Measurements from ENCODE around the gene TRIM62. TPM values are rescaled to one million over a fixed set of nuclear protein-coding genes. Genes with fewer than 3 reads are reported as not detected.
A peak's percentile ranks its signal among the peaks of the same experiment; 100 is the strongest.

The TRIM62 gene
- total and polyA plus RNA-seq, 7 experiments from 2014 or later = 3.6 to 24.2 (median 18.4) TPM

DNA sequence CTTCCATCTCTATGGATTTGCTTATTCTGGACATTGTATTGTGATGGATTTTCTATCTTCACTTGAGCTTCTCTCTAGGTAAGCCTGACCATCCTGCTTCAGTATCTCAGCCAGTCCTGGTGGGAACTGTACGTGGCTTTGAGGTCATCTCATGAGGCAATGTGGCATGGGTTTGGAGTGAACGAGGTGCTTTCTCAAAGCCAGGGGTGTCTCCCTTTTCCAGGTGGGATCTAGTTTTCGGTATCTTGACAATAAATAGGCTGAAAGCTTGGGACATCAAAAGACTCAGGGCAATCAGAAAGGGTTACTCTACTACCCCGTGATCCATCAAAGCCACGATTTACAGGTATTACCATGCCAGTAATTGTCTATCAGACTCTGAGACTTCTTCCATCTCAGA is 60.1 kb downstream of the TRIM62 start:
- Histone ChIP-seq H3K27me3 (ENCODE audit: control insufficient read depth in 2 of 2, insufficient read depth in 2 of 2, low read length in 2 of 2) (no peaks in the 10 kb centered on the region), H3K4me1 (ENCODE audit: control insufficient read depth in 2 of 2, insufficient read depth in 2 of 2, low read length in 2 of 2) (peaks cover 6 to 8% of the 10 kb centered on the region in 2 donors), H3K9me3 (ENCODE audit: control insufficient read depth in 2 of 3, low read length in 3 of 3) (no peaks in the 10 kb centered on the region), H3K4me3 (ENCODE audit: low read length) (no peak overlapping the region), H3K36me3 (ENCODE audit: control insufficient read depth in 2 of 3, insufficient read depth in 3 of 3, low read length in 3 of 3) (no peaks in the 10 kb centered on the region), H3K27ac (ENCODE audit: low read depth, low read length) (no peak overlapping the region)
- Mint-ChIP-seq H3K36me3 (peaks cover 0 to 24% (median 8%) of the 10 kb centered on the region in 5 donors), H3K4me3 (no peak overlapping the region), H3K9me3 (peaks cover 0 to 2% (median 0%) of the 10 kb centered on the region in 11 donors), H3K4me1 (peaks cover 10 to 23% (median 14%) of the 10 kb centered on the region in 7 donors), H3K27ac (no peak overlapping the region), H3K27me3 (no peaks in the 10 kb centered on the region)
- DNase-seq = no peak
- ATAC-seq = no peak
- intact Hi-C loops (cut with micrococcal nuclease) = no loop called here
- ChIA-PET CTCF (no interaction called here), POLR2A (no interaction called here)

DNA sequence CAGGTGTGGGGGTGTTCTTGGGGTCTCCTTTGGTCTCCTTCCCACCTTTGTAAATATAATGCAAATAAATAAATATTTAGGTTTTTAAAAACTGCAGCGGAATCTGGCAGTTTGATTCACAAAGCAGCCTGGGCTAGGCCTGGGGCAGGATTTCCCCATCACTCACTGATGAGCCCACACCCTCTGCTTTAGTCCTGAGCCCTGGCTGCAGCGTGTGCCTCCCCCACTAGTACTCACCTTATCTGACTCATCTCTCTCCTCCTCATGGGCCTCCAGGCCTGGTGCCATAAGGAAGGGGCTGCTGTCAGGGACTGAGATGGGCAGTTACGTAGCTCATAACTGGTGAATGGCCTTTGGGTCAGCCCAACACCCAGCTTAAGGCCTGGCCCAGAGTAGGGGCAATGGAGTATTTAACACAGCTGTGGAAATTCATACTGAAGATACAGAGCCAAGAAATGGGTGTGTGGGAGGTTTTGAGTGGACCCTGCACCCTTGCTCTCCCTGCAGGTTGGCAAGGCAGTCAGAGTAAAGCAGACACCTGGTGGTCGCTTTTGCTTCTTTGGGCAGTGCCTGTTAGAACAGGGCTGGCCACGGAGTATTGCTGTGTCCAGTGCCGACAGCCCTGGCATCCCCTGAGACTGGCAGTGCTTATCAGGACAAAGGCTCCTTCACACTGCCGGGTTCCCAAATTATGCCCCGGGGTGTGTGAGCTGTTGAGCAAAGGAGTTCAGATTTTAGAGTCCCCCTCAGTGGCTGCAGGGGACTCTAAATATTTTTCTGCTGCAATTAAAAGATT is 61.2 kb downstream of the TRIM62 start:
- no peak overlapping the region for H3K4me3 Mint-ChIP-seq
- ChIA-PET POLR2A (no interaction called here), CTCF (no interaction called here)

DNA sequence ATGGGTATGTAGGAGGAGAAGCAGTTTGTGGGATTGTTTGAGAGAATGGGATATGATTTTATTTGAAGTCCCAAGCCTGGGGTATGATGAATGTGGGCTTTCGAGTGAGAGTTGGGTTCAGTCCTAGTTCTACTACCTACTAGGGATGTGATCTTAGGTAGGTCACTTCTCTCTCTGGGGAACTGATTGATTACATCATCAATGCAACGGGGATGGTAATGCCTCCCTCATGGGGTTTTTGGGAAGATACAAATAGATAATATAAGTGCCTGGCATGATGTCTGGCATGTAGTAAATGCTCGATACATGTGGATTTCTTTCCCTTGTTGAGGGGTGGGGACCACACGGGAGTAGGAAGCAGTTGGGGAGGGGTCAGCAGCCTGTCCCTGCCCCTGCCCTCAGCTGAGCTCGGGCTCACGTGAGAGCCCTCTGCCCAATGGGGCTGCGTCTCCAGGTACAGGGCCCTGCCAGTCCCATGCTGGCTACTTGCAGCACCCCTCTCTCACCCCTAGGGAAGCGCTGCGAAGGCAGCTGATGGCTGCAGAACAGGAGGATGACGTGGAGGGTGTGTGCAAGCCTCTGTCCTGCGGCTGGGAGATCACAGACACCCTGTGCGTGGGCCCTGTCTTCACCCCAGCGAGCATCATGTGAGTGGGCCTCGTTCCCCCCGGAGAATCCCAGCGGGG is 62.2 kb downstream of the TRIM62 start:
- H3K4me1 ChIP-seq (ENCODE audit: control insufficient read depth in 2 of 2, insufficient read depth in 2 of 2, low read length in 2 of 2) = no peaks in the 10 kb centered on the region
- Mint-ChIP-seq H3K4me3 (peak overlapping the region in 1 of 10 donors; percentile 25), H3K27me3 (no peaks in the 10 kb centered on the region), H3K4me1 (peaks cover 0 to 6% (median 0%) of the 10 kb centered on the region in 7 donors), H3K36me3 (peaks cover 0 to 9% (median under 1%) of the 10 kb centered on the region in 5 donors), H3K9me3 (no peaks in the 10 kb centered on the region), H3K27ac (no peak overlapping the region)
- H3K27ac ChIP-seq (ENCODE audit: low read depth, low read length) = no peak overlapping the region
- ChIA-PET CTCF (no interaction called here), POLR2A (no interaction called here)
- H3K27me3 ChIP-seq (ENCODE audit: control insufficient read depth in 2 of 2, insufficient read depth in 2 of 2, low read length in 2 of 2) = no peaks in the 10 kb centered on the region
- H3K4me3 ChIP-seq (ENCODE audit: low read length) = no peak overlapping the region
- intact Hi-C loops (cut with micrococcal nuclease) = loop anchor here in 1 of 2 donors (10.0 kb wide), 1 partner anchor 175 kb away; no protein-coding TSS in a partner anchor
- H3K9me3 ChIP-seq (ENCODE audit: control insufficient read depth in 2 of 3, low read length in 3 of 3) = no peaks in the 10 kb centered on the region
- H3K36me3 ChIP-seq (ENCODE audit: control insufficient read depth in 2 of 3, insufficient read depth in 3 of 3, low read length in 3 of 3) = no peaks in the 10 kb centered on the region
- no peak for DNase-seq
- no peak for ATAC-seq

More for the DNA sequence above, 61.2 kb downstream of the TRIM62 start:
- Mint-ChIP-seq H3K36me3 (peaks cover 0 to 17% (median 10%) of the 10 kb centered on the region in 5 donors), H3K27me3 (no peaks in the 10 kb centered on the region), H3K4me1 (peaks cover 4 to 12% (median 5%) of the 10 kb centered on the region in 7 donors), H3K9me3 (peaks cover 0 to under 1% (median 0%) of the 10 kb centered on the region in 11 donors), H3K27ac (no peak overlapping the region)
- no peaks in the 10 kb centered on the region for H3K4me1 ChIP-seq (ENCODE audit: control insufficient read depth in 2 of 2, insufficient read depth in 2 of 2, low read length in 2 of 2)
- no peak overlapping the region for H3K4me3 ChIP-seq (ENCODE audit: low read length)
- intact Hi-C loops (cut with micrococcal nuclease) = no loop called here
- ATAC-seq (no peak), DNase-seq (no peak)
- no peaks in the 10 kb centered on the region for H3K27me3 ChIP-seq (ENCODE audit: control insufficient read depth in 2 of 2, insufficient read depth in 2 of 2, low read length in 2 of 2)
- H3K27ac ChIP-seq (ENCODE audit: low read depth, low read length) = no peak overlapping the region
- H3K9me3 ChIP-seq (ENCODE audit: control insufficient read depth in 2 of 3, low read length in 3 of 3) = no peaks in the 10 kb centered on the region
- no peaks in the 10 kb centered on the region for H3K36me3 ChIP-seq (ENCODE audit: control insufficient read depth in 2 of 3, insufficient read depth in 3 of 3, low read length in 3 of 3)

DNA sequence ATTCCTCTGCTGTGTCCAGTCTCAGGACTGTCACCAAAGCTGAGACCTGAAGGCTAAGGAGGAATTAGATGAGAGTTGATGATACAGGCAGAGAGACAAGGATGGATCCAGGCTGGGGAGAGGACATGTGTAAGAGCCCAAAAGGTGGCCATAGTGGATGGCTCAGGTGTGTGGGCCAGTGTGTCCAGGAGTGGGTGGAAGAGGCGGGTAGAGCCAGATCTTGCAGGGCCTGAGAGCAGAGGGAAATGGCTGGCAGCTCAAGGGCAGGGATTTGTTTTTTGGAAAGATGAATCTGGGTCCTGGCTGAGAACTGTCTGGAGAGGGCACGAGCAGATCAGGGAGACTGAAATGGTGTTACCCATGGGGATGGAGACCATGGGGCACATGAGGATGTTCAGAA is 62.8 kb downstream of the TRIM62 start:
- CTCF ChIA-PET = no interaction called here

DNA sequence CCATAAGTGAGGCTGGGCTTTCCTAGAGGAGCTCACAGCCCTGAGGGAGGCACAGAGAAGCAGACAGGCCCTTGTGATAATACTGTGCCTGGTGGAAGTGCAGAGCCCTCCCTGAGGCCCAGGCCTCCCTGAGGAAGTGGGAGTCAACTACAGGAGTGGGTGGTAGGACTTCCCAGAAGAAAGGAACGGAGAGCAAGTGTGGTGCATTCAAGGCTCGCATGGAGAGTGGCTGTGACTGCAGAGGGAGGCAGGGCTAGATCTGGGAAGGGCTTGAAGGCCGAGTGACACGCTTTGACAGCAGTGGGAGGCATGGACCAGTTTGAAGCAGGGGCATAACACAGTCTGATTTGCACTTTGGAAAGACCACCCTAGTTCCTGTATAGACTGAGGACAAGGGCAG is 63.6 kb downstream of the TRIM62 start:
- H3K9me3 Mint-ChIP-seq = no peaks in the 10 kb centered on the region
- Histone ChIP-seq H3K36me3 (ENCODE audit: control insufficient read depth in 2 of 3, insufficient read depth in 3 of 3, low read length in 3 of 3) (no peaks in the 10 kb centered on the region), H3K9me3 (ENCODE audit: control insufficient read depth in 2 of 3, low read length in 3 of 3) (no peaks in the 10 kb centered on the region), H3K27ac (ENCODE audit: low read depth, low read length) (no peak overlapping the region), H3K27me3 (ENCODE audit: control insufficient read depth in 2 of 2, insufficient read depth in 2 of 2, low read length in 2 of 2) (no peaks in the 10 kb centered on the region), H3K4me1 (ENCODE audit: control insufficient read depth in 2 of 2, insufficient read depth in 2 of 2, low read length in 2 of 2) (no peaks in the 10 kb centered on the region), H3K4me3 (ENCODE audit: low read length) (no peak overlapping the region)
- H3K27me3 Mint-ChIP-seq = no peaks in the 10 kb centered on the region
- H3K4me1 Mint-ChIP-seq = peaks cover 0 to 6% (median 0%) of the 10 kb centered on the region in 7 donors
- intact Hi-C loops (cut with micrococcal nuclease) = loop anchor here in 1 of 2 donors (10.0 kb wide), 1 partner anchor 177 kb away; no protein-coding TSS in a partner anchor
- H3K36me3 Mint-ChIP-seq = peaks cover 0 to 7% (median 0%) of the 10 kb centered on the region in 5 donors
- H3K27ac Mint-ChIP-seq = peak overlapping the region in 2 of 9 donors; percentile 14 to 72
- ChIA-PET POLR2A (no interaction called here), CTCF (no interaction called here)
- DNase-seq (no peak), ATAC-seq (no peak)
- no peak overlapping the region for H3K4me3 Mint-ChIP-seq

More for the DNA sequence above, 62.8 kb downstream of the TRIM62 start:
- Histone ChIP-seq H3K36me3 (ENCODE audit: control insufficient read depth in 2 of 3, insufficient read depth in 3 of 3, low read length in 3 of 3) (no peaks in the 10 kb centered on the region), H3K4me1 (ENCODE audit: control insufficient read depth in 2 of 2, insufficient read depth in 2 of 2, low read length in 2 of 2) (no peaks in the 10 kb centered on the region), H3K9me3 (ENCODE audit: control insufficient read depth in 2 of 3, low read length in 3 of 3) (no peaks in the 10 kb centered on the region), H3K4me3 (ENCODE audit: low read length) (no peak overlapping the region), H3K27me3 (ENCODE audit: control insufficient read depth in 2 of 2, insufficient read depth in 2 of 2, low read length in 2 of 2) (no peaks in the 10 kb centered on the region), H3K27ac (ENCODE audit: low read depth, low read length) (no peak overlapping the region)
- Mint-ChIP-seq H3K9me3 (no peaks in the 10 kb centered on the region), H3K27ac (peak overlapping the region in 1 of 9 donors; percentile 47), H3K4me3 (no peak overlapping the region), H3K27me3 (no peaks in the 10 kb centered on the region), H3K4me1 (peaks cover 0 to 6% (median 0%) of the 10 kb centered on the region in 7 donors), H3K36me3 (peaks cover 0 to 7% (median 0%) of the 10 kb centered on the region in 5 donors)
- intact Hi-C loops (cut with micrococcal nuclease) = loop anchor here in 1 of 2 donors (10.0 kb wide), 1 partner anchor 176 kb away; no protein-coding TSS in a partner anchor
- POLR2A ChIA-PET = no interaction called here
- ATAC-seq (no peak), DNase-seq (no peak)

DNA sequence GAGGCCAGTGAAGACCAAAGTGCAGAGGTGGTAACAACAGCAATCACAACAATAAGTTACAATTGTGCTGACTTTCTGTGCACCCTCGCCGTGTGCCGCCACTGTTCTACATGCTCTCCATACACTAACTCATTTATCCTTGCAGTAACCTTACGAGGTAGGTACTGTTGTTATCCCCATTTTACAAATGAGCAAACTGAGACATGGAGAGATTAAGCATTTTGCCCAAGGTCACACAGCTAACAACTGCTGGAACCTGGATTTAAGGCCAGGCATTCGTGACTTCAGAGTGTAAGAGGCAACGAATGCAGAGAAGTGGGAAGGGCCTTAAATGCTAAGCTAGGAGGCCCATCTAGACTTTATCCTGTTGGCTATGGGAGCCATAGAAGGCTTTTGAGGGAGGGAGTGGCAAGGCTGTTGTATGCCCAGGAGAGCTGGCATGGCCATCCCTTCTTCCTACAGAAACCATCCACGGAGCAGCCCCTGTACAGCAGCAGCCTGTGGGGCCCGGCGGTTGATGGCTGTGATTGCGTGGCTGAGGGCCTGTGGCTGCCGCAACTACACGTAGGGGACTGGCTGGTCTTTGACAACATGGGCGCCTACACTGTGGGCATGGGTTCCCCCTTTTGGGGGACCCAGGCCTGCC is 64.3 kb downstream of the TRIM62 start:
- ChIA-PET POLR2A (no interaction called here), CTCF (no interaction called here)
- Histone ChIP-seq H3K9me3 (ENCODE audit: control insufficient read depth in 2 of 3, low read length in 3 of 3) (no peaks in the 10 kb centered on the region), H3K27me3 (ENCODE audit: control insufficient read depth in 2 of 2, insufficient read depth in 2 of 2, low read length in 2 of 2) (no peaks in the 10 kb centered on the region), H3K4me3 (ENCODE audit: low read length) (no peak overlapping the region), H3K36me3 (ENCODE audit: control insufficient read depth in 2 of 3, insufficient read depth in 3 of 3, low read length in 3 of 3) (no peaks in the 10 kb centered on the region), H3K4me1 (ENCODE audit: control insufficient read depth in 2 of 2, insufficient read depth in 2 of 2, low read length in 2 of 2) (no peaks in the 10 kb centered on the region), H3K27ac (ENCODE audit: low read depth, low read length) (no peak overlapping the region)
- intact Hi-C loops (cut with micrococcal nuclease) = loop anchor here in 1 of 2 donors (10.0 kb wide), 1 partner anchor 177 kb away; no protein-coding TSS in a partner anchor
- Mint-ChIP-seq H3K9me3 (no peaks in the 10 kb centered on the region), H3K4me1 (peaks cover 0 to 6% (median 0%) of the 10 kb centered on the region in 7 donors), H3K27ac (no peak overlapping the region), H3K27me3 (no peaks in the 10 kb centered on the region), H3K36me3 (peaks cover 0 to 4% (median 0%) of the 10 kb centered on the region in 5 donors), H3K4me3 (no peak overlapping the region)
- ATAC-seq (no peak), DNase-seq (no peak)

Data from naive thymus-derived CD4-positive, alpha-beta T cell (primary cell).